ENCODE results near the gene STRIP2. TPM values are rescaled to one million over a fixed set of nuclear protein-coding genes. Genes with fewer than 3 reads are reported as not detected.

Gene STRIP2
- total and polyA plus RNA-seq, 2 donors (not counting 1 experiment from before 2014, with no cell fraction given) = 0.21 to 0.79 TPM

DNA sequence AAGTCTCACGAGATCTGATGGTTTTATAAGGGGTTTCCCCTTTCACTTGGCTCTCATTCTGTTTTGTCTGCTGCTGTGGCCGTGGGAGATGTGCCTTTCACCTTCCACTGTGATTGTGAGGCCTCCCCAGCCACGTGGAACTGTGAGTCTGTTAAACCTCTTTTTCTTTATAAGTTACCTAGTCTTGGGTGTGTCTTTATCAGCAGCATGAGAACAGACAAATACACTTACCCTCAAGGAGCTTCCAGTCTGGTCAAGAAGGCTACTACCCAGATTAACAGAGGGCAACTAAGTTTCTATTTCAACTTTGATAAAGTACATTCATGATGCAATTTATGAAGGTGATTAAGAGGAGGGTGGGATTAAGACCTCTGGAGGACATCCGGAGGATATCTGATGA lies 81.1 kb downstream of the STRIP2 start:
- H3K27me3 Mint-ChIP-seq = peaks cover 5% of the 10 kb centered on the region
- no peak for DNase-seq
- TF ChIP-seq EZH2 (IDR thresholded peaks at IDR 0.05; ENCODE audit: borderline replicate concordance, insufficient read depth, low read depth, low read length, poor library complexity, severe bottlenecking) (no peak), CTCF (IDR thresholded peaks at IDR 0.05) (no peak)
- no peak overlapping the region for H3K4me3 Mint-ChIP-seq
- no peaks in the 10 kb centered on the region for H3K9me3 Mint-ChIP-seq (ENCODE audit: insufficient read depth)
- CTCF ChIA-PET = no interaction called here
- no peaks in the 10 kb centered on the region for H3K27me3 ChIP-seq (replicated peaks in 1 of 4; ENCODE audit: control extremely low read depth in 1 of 4, control insufficient read depth in 3 of 4, insufficient read depth in 4 of 4, low read length in 3 of 4)
- no peak overlapping the region for H3K4me2 ChIP-seq (replicated peaks; ENCODE audit: low read depth, low read length, poor library complexity, severe bottlenecking)
- no peak overlapping the region for H2AFZ ChIP-seq (ENCODE audit: insufficient read depth, low read depth, low read length, poor library complexity, severe bottlenecking)
- no peaks in the 10 kb centered on the region for H3K4me1 ChIP-seq (ENCODE audit: control insufficient read depth in 2 of 2, insufficient read depth in 2 of 2, low read length in 2 of 2)
- H3K4me3 ChIP-seq (ENCODE audit: control extremely low read depth in 1 of 5, extremely low read depth in 1 of 5, insufficient read depth in 1 of 5, low read depth in 2 of 5, low read length in 4 of 5) = no peak overlapping the region
- no peaks in the 10 kb centered on the region for H4K20me1 ChIP-seq (ENCODE audit: control insufficient read depth, insufficient read depth, low read length, poor library complexity, severe bottlenecking)
- peak overlapping the region; percentile 22 for H3K27ac Mint-ChIP-seq
- intact Hi-C loops (cut with micrococcal nuclease) = no loop called here
- 38% methylated on average over 2 of the region's 4 CpGs for WGBS (ENCODE audit: insufficient coverage)
- ATAC-seq (ENCODE audit: low read depth) = no peak
- no peak overlapping the region for H3K9ac ChIP-seq (ENCODE audit: low read length)
- no peaks in the 10 kb centered on the region for H3K4me1 Mint-ChIP-seq
- POLR2A ChIA-PET = no interaction called here
- H3K79me2 ChIP-seq (ENCODE audit: control insufficient read depth, insufficient read depth, low read length) = no peaks in the 10 kb centered on the region
- no peak overlapping the region for H3K27ac ChIP-seq (ENCODE audit: low read length in 2 of 2)
- no peaks in the 10 kb centered on the region for H3K36me3 ChIP-seq (replicated peaks in 1 of 2; ENCODE audit: control extremely low read depth in 1 of 2, control insufficient read depth in 1 of 2, extremely low read depth in 1 of 2, insufficient read depth in 2 of 2, low read length in 1 of 2)
- no peaks in the 10 kb centered on the region for H3K9me3 ChIP-seq (ENCODE audit: control extremely low read depth in 1 of 3, control insufficient read depth in 2 of 3, insufficient read depth in 1 of 3, low read length in 2 of 3)

DNA sequence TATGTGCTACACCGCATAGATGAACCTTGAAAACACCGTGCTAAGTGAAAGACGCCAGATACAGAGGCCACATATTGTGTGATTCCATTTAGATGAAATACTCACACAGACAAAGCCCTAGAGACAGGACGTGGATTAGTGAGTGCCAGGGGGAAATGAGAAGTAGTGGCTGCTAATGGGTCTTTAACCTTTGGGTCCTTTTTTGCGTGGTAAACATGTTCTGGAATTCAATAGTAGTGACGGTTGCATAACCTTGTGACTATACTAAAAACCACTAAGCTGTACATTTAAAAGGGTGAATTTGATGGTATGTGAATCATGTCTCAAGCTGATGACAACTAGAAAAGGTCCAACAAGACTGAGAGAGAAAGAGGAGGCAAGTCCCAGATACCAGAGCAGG lies 83.7 kb downstream of the STRIP2 start:
- Histone ChIP-seq H3K79me2 (ENCODE audit: control insufficient read depth, insufficient read depth, low read length) (no peaks in the 10 kb centered on the region), H2AFZ (ENCODE audit: insufficient read depth, low read depth, low read length, poor library complexity, severe bottlenecking) (no peak overlapping the region), H3K27me3 (replicated peaks in 1 of 4; ENCODE audit: control extremely low read depth in 1 of 4, control insufficient read depth in 3 of 4, insufficient read depth in 4 of 4, low read length in 3 of 4) (peaks cover 0 to 10% (median 0%) of the 10 kb centered on the region in 4 experiments), H3K4me3 (ENCODE audit: control extremely low read depth in 1 of 5, extremely low read depth in 1 of 5, insufficient read depth in 1 of 5, low read depth in 2 of 5, low read length in 4 of 5) (no peak overlapping the region), H3K27ac (ENCODE audit: low read length in 2 of 2) (no peak overlapping the region), H4K20me1 (ENCODE audit: control insufficient read depth, insufficient read depth, low read length, poor library complexity, severe bottlenecking) (no peaks in the 10 kb centered on the region), H3K36me3 (replicated peaks in 1 of 2; ENCODE audit: control extremely low read depth in 1 of 2, control insufficient read depth in 1 of 2, extremely low read depth in 1 of 2, insufficient read depth in 2 of 2, low read length in 1 of 2) (no peaks in the 10 kb centered on the region), H3K9ac (ENCODE audit: low read length) (no peak overlapping the region), H3K9me3 (ENCODE audit: control extremely low read depth in 1 of 3, control insufficient read depth in 2 of 3, insufficient read depth in 1 of 3, low read length in 2 of 3) (no peaks in the 10 kb centered on the region), H3K4me1 (ENCODE audit: control insufficient read depth in 2 of 2, insufficient read depth in 2 of 2, low read length in 2 of 2) (no peaks in the 10 kb centered on the region), H3K4me2 (replicated peaks; ENCODE audit: low read depth, low read length, poor library complexity, severe bottlenecking) (no peak overlapping the region)
- Mint-ChIP-seq H3K9me3 (ENCODE audit: insufficient read depth) (no peaks in the 10 kb centered on the region), H3K27ac (no peak overlapping the region), H3K27me3 (peaks cover 12% of the 10 kb centered on the region), H3K4me3 (no peak overlapping the region), H3K4me1 (no peaks in the 10 kb centered on the region)
- no peak for ATAC-seq (ENCODE audit: low read depth)
- no CpG with 5 or more reads among the region's 6 CpGs for WGBS (ENCODE audit: insufficient coverage)
- intact Hi-C loops (cut with micrococcal nuclease) = no loop called here
- POLR2A ChIA-PET = no interaction called here
- CTCF ChIA-PET = no interaction called here
- TF ChIP-seq EZH2 (IDR thresholded peaks at IDR 0.05; ENCODE audit: borderline replicate concordance, insufficient read depth, low read depth, low read length, poor library complexity, severe bottlenecking) = no peak
- no peak for TF ChIP-seq CTCF (IDR thresholded peaks at IDR 0.05)
- no peak for DNase-seq
